HG02642 (cell line): ENCODE data around the gene RAD51B.
A peak's percentile ranks its signal among the peaks of the same experiment; 100 is the strongest.

Experiments used
- ATAC-seq: cut with Tn5 transposase; IDR thresholded peaks from one replicate; pipeline ENCODE4 v1.9.1; 2021; ENCODE audit warnings: mild to moderate bottlenecking; ENCODE audit not compliant: unreplicated experiment, poor library complexity

RAD51B gene

DNA sequence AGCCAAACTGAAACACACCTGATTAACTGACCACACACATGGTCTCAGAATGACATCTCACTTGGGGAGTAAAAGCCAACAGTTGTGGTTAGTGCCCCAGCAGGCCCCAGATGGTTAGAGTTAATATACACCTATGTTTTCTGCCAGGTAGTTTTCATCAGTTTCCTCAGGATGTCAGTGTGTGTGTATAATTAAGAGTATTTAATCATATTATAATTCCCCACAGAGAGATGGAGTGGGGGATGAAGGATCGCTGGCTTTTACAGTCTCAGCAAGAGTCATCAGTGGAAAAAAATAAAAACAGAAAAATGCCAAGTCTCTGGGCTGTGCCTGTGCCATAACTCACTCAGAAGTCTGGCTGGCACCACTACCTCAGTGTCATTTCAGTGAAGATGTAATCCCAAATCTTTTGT lies 560.8 kb downstream of the RAD51B start:
- ATAC-seq = peak; percentile 59

DNA sequence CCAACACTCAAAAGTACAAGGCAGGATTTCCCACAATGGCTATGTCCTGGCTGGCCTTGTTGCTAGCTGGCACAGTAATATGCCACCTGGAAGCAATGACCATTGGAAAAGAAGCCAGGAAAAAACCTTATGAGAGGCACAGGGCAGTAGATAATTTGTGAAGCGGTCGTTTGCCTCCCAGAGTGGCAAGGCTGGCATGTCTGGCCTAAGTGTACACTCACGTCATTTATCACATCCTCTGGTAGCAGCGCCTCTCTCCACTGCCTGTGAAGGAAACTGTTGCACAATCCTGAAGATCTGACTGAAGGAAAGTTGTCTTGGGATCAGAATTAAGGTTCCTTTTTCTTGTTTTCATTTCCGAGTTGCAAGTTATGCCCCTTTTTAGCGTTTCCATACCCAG lies 564.8 kb downstream of the RAD51B start:
- no peak for ATAC-seq

DNA sequence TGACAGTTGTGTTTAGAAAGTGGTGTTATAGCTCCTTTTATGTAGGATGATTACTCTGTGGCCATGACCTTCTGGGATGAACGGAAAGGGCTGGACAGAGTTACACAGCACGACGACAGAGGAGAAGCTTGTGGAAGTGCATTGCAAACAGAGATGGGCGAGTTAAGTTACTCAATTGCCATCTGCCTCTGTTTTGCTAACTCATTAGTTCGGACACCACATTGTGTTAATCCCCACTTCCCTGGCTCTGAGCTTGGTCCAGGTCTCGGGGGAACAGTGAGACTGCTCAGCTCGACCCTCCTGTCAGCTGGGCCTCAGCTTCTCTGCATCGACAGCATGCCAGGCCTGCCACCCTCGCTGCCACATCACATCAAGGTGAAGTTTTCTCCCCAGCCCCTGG lies 565.3 kb downstream of the RAD51B start:
- ATAC-seq = no peak

DNA sequence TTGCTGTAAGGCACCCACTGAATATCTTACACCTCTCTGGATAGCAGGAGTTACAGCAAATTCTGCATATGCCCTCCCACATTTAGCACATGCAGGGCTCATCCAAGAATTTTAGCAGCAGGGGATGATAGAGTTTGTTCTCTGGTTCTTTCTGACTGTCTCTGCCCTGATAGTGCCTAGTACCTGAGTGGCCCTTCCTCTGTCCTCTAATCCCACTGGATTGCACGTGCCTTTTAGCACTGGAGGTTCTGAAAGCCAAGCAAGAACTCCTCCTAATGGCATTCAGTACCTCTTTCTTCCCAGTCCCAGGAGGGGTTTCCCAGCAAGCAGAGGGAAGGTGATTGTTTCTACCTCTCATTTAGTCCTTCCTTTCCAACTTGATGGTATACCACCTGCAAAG lies 566.9 kb downstream of the RAD51B start:
- no peak for ATAC-seq

DNA sequence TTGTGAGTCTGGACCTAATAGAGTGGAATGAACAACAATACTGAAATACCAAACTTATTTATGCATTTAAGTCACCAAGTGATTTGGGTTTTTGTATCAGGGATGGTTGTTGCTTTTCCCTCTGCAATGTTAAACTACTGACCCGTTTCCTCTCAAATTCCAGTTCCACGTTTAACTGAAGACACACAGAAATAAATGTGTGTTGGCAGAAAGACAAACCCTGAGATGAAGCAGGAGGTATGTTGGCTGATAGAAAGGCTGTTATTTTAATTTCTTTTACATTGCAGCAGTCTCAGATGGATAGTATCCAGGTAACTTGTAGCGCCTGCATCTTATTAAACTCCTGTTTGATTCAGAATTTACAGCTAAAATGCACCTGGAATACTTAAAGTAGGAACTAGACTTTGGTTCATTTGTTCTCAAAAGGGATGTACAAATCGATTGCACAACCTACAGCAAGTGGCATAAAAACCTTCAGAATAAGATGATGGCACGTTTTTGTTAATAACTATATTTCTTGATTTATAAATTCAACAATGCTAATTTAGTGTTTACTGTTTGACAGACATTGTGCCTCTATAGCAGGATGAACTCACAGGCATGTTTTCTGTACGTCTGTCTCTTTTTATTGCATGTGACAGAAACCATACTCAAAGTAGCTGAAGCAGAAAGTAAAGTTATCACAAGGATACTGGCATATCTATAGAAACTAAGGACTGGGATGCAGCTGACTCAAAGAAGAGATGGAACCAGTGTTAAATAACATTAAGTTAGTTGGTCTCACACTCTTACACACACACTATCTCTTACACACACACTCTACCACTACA lies 567.6 kb downstream of the RAD51B start:
- no peak for ATAC-seq

DNA sequence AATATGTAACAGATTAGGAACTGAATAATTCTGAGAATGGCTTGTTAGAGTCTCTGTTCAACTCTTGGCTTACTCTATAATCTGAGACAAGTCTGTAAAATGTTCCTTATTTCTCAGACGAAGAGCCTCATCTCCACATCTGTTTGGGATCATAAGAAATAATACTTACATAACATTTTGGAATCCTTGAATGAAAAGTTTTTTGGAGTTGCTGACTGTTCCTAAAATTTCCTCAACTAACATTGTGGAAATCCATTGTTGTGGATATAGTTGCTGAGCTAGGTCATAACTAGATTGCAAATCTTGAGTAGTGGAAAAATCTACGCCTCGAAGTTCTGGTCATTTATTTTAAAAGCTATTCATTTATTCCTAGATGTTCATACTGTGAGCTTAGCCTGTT lies 570.4 kb downstream of the RAD51B start:
- ATAC-seq = no peak

DNA sequence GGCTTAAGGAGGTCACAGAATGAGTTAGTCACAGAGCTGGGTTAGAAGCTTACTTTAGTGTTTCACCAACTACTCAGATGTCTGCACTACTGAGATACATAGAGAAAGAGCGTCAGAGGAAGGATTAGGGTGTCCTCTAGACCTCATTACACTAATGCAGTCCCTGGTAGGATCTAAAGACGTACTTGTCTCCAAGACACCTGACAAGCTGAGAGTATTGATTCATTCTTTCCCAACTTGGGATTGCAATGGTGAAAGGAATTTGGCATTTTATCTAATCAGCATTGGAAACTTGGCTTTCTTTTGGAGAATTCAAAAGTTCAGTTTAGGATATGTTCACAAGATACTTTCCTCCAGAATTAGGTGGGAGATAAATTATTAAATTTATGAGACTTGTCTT lies 571.2 kb downstream of the RAD51B start:
- no peak for ATAC-seq

DNA sequence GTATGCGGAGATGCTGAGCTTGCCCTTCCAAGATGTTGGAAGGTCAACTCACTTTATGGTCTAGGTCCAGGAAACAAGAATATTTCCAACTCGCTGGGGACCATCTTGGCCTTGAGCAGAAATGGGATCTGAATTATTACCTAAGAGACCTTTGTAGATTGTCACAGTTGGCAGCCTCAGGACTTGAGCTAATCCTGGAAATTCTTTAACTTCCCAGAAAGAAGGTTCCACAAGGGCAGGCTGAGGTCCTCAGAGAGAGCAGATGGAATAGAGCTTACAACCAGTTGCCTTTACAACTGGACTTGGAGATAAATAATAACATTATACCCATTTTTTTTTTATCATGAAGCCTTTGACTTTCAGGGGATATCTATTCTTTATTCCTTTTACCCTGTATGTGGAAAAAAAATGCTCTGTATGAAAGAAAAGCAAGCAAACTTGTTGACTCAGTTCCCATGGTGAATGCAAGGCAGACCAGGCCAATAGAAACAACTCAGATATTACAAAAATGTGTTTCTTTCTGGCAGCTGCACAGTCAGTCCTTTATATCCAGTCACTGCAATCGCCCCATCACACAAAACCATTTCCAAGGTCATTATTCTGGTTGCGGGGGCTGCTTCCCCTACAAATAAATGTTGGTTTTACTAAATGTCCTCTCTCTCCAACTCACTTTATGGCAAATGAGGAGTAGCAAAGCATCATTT lies 571.9 kb downstream of the RAD51B start:
- no peak for ATAC-seq

DNA sequence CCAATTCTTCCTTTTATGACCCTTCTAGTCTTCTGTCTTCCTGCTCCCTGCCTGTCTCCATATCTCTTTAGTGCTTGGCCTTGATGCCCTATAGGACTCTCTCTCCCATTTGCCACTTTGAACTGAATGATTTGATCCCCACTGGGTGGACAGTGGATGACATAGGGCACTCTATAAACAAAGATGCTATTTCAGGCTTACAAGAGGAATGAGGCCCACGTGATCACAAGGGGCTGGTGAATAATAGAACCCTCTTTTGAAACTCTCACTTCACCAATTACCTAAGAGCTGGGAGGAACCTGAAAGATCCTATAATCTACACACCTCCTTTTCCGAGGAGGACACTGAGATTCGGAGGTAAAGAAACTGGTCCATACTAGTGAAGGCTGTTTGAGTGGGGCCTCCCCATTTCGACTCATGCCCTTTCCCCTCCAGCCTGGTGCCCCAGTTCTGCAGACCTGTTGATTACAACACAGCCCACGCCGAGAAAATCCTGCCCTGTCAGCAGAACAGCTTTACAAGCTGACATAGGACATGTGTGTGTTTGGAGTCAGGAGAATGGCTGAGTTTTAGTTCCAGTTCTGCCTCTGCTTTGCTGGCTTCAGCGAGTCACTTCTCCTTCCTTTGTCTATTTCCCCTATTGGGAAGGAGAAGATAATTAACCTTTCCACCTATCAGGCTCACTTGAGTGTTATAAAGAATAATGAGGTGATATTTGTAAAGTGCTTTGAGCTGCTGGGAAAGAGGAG lies 573.0 kb downstream of the RAD51B start:
- no peak for ATAC-seq

DNA sequence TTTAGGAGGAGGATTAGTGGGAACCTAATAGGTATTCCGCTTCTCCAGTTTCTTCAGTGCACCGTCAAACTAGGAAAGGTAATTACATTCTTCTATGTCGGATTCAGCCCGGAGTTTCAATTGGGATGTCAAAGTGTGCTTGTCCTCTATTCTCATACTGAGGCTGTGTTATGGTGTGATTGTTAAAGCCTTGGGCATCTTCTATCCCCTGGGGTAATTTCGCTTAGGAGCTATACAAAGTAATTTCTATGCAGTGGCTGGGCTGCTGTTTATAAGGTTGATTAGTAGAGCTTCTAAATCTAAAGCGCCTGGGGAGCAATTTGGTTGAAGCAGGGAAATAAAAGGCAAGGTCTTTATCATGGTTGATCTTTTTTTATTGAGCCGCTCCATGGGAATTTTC lies 573.7 kb downstream of the RAD51B start:
- ATAC-seq = no peak

DNA sequence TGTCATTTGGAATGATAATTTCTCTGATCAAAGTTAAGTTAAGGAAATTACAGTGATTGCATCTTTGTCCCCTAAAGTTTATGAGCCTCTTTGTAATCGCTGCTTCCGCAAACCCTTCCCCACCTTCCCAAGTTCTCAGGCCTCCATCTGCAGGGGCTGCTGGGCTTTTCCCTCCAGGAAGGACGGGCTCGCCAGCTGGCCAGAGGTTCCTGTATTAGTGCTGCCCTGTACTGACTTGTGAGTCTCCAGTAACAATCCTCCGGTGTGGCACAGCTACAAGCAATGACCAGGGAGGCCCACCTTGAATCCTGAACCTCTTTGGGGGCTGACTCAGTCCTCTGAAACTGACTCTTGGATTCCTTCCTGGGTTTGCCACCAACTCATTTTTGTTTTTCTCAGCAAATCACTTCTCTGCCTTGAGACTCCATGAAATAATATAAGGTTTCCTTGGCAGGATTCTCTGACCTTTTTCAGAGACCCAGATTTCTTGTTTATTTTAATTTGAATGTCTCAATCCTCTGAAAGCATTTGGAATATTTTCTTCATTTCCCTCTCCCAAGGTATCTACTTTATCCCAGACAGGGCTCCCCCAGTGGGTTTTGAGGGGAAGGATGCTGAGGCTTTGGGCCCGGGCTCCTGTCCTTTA lies 574.7 kb downstream of the RAD51B start:
- ATAC-seq = no peak

DNA sequence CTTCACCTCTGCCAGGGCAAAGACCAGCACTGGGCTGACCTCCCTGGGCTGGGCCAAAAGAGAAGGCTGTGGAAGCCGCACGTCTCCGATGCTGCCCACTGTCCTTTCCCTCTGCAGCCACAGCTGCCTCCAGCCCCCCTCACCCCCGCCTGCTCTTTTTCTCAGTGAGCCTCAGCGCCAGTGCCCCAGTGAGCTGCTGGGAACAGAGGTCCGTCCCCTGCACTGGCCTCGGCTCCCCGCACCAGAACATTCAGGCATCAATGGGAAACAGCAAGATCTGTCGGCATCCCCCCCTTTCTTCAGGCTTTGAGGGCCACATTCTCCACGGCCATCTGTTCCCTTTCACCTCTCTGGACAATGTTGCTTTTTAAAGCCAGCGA lies 575.2 kb downstream of the RAD51B start:
- no peak for ATAC-seq

DNA sequence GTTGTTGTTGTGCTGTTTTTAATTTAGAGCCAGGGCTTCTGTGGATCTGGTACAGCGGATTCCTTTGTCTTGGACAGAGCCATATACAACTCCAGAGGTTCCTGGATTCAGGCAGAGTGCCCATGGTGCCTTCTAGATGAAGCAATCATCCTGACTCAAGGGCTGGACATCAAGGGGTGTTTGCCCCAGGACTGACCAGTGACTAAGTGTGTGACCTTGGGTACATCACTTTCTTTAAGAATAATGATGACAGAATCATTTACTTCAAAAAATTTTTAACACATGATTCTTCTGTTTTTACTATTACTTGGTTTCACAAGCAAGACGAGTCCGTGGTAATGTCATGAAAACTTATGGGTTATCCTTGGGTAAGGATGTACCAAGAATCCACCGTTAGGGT lies 576.0 kb downstream of the RAD51B start:
- no peak for ATAC-seq

DNA sequence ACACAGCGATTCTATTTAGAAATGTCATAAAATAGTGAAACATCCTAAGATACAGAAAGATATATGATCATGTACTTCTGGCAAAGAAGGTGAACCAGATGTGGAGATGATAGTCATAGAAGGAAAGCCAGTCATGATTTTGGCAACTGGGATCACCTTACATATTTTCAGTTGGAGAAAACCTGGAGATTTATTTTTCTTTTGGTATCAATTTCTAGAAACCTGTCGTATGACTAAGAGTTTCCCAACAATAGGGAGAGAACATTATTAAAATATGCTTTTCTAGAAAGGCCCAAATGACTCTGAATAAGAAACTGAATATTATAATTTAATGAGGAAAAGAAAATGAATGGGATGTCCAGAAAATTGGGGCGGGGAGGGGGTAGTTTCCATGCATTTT lies 576.9 kb downstream of the RAD51B start:
- ATAC-seq = no peak

DNA sequence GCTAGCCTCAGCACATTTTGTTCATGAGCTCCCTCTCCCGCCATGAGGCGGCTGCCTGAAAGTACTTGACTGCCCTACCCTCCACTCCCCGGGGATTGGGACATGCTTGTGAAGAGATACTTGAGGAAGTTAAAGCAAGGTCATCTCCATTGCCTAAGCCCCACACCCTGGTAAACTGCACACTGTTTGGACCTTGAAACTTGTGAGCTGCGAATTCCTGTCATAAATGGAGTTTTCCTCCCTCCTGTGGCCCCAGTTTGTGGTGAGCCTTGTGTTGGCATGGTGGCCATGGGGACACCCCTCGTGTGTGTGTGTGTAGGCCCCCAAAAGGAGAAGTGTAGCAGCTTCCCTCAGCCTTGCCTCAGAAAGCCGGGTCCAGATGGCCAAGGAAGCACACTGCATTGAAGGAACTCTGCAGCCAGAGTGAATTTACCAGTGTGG lies 577.8 kb downstream of the RAD51B start:
- ATAC-seq = no peak

DNA sequence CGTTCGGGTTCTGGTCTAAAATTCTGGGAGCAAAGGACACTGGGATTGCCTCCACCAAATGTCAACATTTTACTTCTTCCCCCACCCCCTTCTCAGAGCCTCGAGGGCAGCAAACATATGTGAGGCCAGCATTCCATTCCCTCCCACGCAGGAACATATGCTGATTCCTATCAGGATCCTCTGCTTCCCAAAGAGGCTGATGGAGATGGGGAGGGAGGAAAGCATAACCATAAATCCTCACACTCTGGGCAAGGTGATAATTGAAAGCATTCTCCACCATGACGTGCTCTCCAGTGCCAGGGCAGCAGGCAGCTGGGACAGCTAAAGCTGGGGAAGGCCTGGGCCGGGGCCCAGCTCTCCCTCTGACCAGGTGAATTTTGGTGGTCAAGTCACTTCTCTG lies 578.2 kb downstream of the RAD51B start:
- no peak for ATAC-seq

DNA sequence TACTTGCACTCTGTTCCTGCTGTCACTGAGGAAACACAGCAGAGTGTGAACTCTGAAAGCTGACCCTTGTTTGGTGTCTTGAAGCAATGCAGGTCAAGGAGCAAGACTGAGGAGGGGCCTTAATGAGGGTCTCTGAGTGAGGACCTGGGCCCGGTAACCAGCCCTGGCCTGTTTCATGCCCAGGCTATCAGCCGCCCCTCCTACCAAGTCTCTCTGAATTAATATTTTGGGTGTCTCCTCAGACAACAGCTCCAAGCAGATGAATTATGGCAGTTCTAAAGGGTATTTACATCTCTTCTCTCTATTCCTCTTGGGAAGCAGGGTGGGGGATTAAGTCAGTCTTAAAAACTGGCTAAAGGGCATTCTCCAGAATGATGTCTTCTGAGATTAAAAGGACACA lies 578.8 kb downstream of the RAD51B start:
- no peak for ATAC-seq

DNA sequence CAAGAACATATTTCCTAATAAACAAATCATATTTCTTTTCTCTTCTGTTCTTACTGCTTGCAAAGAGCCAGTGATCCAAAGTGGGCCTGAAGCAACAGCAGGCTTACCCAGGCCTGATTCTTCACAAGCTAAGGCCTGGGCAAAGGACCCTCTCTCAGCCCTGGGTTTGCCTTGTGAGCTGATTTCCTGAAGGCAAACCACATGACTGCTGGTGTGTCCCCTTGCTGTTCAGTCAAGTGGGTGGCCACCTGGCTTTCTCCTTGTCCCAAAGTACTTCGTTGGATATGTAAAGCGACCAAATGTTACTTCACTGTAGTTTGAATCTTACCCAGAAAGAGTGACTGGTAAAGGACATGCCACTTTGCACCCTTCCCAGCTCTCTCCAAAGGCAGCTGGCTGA lies 580.4 kb downstream of the RAD51B start:
- ATAC-seq = no peak

DNA sequence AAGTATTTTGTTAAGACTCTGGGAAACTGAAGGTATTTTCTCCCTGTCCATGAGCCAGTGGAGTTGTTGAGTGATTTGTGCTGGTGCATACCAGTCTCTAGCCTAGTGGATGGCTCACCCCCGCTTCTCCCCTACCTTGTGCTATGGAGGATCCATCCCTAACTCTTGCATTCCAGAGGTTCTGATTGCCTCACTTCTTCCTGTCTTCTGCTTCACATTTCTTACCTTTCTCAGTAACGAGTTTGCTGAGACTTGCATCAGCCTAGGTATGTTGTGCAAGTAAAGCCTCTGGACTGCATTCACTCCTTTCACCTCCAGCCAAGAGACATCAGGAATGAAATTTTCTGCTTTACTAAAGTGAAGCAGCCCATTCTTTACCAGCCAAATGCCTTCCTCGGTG lies 581.7 kb downstream of the RAD51B start:
- no peak for ATAC-seq

DNA sequence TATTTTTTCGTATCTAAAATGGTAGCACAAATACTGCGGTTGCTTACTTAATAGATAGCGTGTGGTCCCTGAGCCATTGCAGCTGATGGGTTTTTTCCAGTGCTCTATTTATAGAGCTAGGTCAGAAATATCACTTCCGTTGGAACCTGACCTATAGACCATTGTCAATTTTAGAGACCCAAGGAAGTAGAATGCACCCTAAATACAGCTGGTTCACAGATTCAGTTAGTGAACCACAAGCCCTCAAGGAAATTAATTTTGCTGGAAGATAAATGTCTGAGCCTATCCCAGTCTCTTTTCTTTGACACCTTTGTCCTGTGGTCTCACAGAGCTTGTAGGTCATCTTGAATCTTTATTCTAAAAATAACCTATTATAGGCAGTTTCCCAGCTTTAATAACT lies 582.3 kb downstream of the RAD51B start:
- peak; percentile 64 for ATAC-seq
